Endothelial cell of umbilical vein (primary cell): Measurements from ENCODE around the gene NUP50. TPM values are rescaled to one million over a fixed set of nuclear protein-coding genes. Genes with fewer than 3 reads are reported as not detected.
A peak's percentile ranks its signal among the peaks of the same experiment; 100 is the strongest.

Source experiments
- BruUV-seq: library from RNA; stranded (reverse); fragments of 400-500 nt; replicated peaks from 2 replicates; lab custom pipeline; 2021; lab: Mats Ljungman, UMichigan
- CTCF ChIA-PET: fragments of 300-600, 350-600 bp; sonication (Branson Sonifier 250); formaldehyde crosslinking; loops from one replicate; lab custom pipeline; 2021; ENCODE audit warnings: antibody characterized with exemption, inconsistent platforms; lab: Charles Lee
- POLR2A ChIA-PET: fragments of 300-600, 350-600 bp; sonication (Branson Sonifier 250); formaldehyde crosslinking; loops from one replicate; lab custom pipeline; 2021; ENCODE audit warnings: antibody characterized with exemption, inconsistent platforms; lab: Charles Lee
- DNase-seq: peaks from one replicate; pipeline ENCODE4 v3.0.0-alpha.2; 2011; ENCODE audit warnings: low read depth, low spot score
- FAIRE-seq: peaks from 2 replicates; lab custom pipeline; 2011; peaks lifted over from hg19 to GRCh38; lab: Jason Lieb, UNC
- H2AFZ ChIP-seq: 2 replicates; pipeline ENCODE4 v1.6.0; 2012; ENCODE audit warnings: low read depth, low read length, control low read depth, inconsistent platforms
- H3K27ac ChIP-seq: 2 replicates; pipeline ENCODE4 v1.5.1; 2011; ENCODE audit warnings: low read depth, mild to moderate bottlenecking, control low read depth, low read length, moderate library complexity; ENCODE audit not compliant: insufficient read depth
- H3K27me3 ChIP-seq, 2 experiments: 2 replicates each; pipeline versions ENCODE4 v1.6.0 to v1.6.1; 2011; ENCODE audit warnings: low read length in 2 of 2, mixed read lengths in 1 of 2; ENCODE audit not compliant: control insufficient read depth in 2 of 2, insufficient read depth in 2 of 2
- H3K36me3 ChIP-seq, 2 experiments: 2 replicates in 1 of 2; 3 replicates in 1 of 2; pipeline ENCODE4 v1.5.1; 2011; ENCODE audit warnings: low read length in 2 of 2, mild to moderate bottlenecking in 1 of 2, moderate library complexity in 1 of 2; ENCODE audit not compliant: control insufficient read depth in 2 of 2, insufficient read depth in 2 of 2; ENCODE audit errors: extremely low read depth in 1 of 2
- H3K4me1 ChIP-seq: 3 replicates; pipeline ENCODE4 v1.5.1; 2011; ENCODE audit warnings: mild to moderate bottlenecking, low read length; ENCODE audit not compliant: control insufficient read depth, insufficient read depth; ENCODE audit errors: extremely low read depth
- H3K4me2 ChIP-seq: 2 replicates; pipeline ENCODE4 v1.6.1; 2011; ENCODE audit warnings: low read length, control low read depth, mixed read lengths; ENCODE audit not compliant: insufficient read depth
- H3K4me3 ChIP-seq, 3 experiments: fragments of 200-600 bp in 1 of 3; sonication (generic), shearing (Covaris generic) in 1 of 3; replicated peaks in 1 of 3; 2 replicates each; pipeline ENCODE4 v1.5.1; 2011 to 2016; ENCODE audit warnings: control low read depth in 3 of 3, low read length in 3 of 3, mild to moderate bottlenecking in 2 of 3, inconsistent platforms in 1 of 3, low read depth in 1 of 3, moderate library complexity in 1 of 3; ENCODE audit not compliant: insufficient read depth in 1 of 3
- H3K79me2 ChIP-seq: 2 replicates; pipeline ENCODE4 v1.6.0; 2012; ENCODE audit warnings: low read length, inconsistent platforms; ENCODE audit not compliant: control insufficient read depth, insufficient read depth
- H3K9ac ChIP-seq: replicated peaks from 2 replicates; pipeline ENCODE3; 2011; ENCODE audit warnings: low read length, control low read depth; ENCODE audit not compliant: insufficient read depth; ENCODE audit errors: extremely low read depth
- H3K9me1 ChIP-seq: replicated peaks from 3 replicates; pipeline ENCODE4 v1.6.0; 2011; ENCODE audit warnings: mild to moderate bottlenecking, low read length; ENCODE audit not compliant: control insufficient read depth, insufficient read depth; ENCODE audit errors: extremely low read depth
- H3K9me3 ChIP-seq: replicated peaks from 2 replicates; pipeline ENCODE4 v1.5.1; 2012; ENCODE audit warnings: low read length, inconsistent platforms; ENCODE audit not compliant: control insufficient read depth, insufficient read depth
- H4K20me1 ChIP-seq: replicated peaks from 2 replicates; pipeline ENCODE3; 2011; ENCODE audit warnings: mild to moderate bottlenecking, low read length; ENCODE audit not compliant: control insufficient read depth, insufficient read depth; ENCODE audit errors: extremely low read depth
- CTCF ChIP-seq, 2 donors: IDR thresholded peaks; 1 replicate in 1 of 2; 2 replicates in 1 of 2; pipeline ENCODE4 v1.5.1; 2011; ENCODE audit warnings: low read length in 2 of 2, mild to moderate bottlenecking in 2 of 2, moderate library complexity in 2 of 2, control low read depth in 1 of 2, inconsistent platforms in 1 of 2, low read depth in 1 of 2; ENCODE audit not compliant: insufficient read depth in 1 of 2; ENCODE audit errors: extremely low read depth in 1 of 2
- EZH2 ChIP-seq: IDR thresholded peaks from 2 replicates; pipeline ENCODE4 v1.6.1; 2012; ENCODE audit warnings: borderline replicate concordance, low read depth, mild to moderate bottlenecking, moderate library complexity, low read length, inconsistent platforms; ENCODE audit not compliant: severe bottlenecking
- GATA2 ChIP-seq: IDR thresholded peaks from 2 replicates; pipeline ENCODE4 v1.7.0; 2011; ENCODE audit warnings: low read depth, mild to moderate bottlenecking, moderate library complexity, mixed read lengths, low read length; ENCODE audit not compliant: insufficient read length, insufficient read depth
- JUN ChIP-seq: IDR thresholded peaks from 2 replicates; pipeline ENCODE4 v1.6.1; 2011; ENCODE audit warnings: borderline replicate concordance, low read depth; ENCODE audit not compliant: insufficient read length, insufficient read depth
- MYC ChIP-seq: IDR thresholded peaks from one replicate; pipeline ENCODE4 v1.6.1; 2011; ENCODE audit warnings: mild to moderate bottlenecking, low read depth, low read length
- POLR2A ChIP-seq: IDR thresholded peaks from 2 replicates; pipeline ENCODE4 v1.6.1; 2012; ENCODE audit warnings: low read depth, mild to moderate bottlenecking, control low read depth, low read length
- dilution Hi-C: fragments of 300-500 bp; cut with MboI; formaldehyde crosslinking; loops from one replicate; pipeline ENCODE4 v1.15.0; 2019; ENCODE audit warnings: low sequenced_read_pairs; ENCODE audit not compliant: extremely low pct_ligation_motif_present
- intact Hi-C: fragments of 100-400 bp; cut with micrococcal nuclease; formaldehyde crosslinking; loops from one replicate; pipeline ENCODE4 v1.10.0; 2022
- polyA plus RNA-seq, 4 experiments: library from polyadenylated mRNA; depleted of rRNA in 3 of 4; stranded (reverse) in 3 of 4; unstranded in 1 of 4; fragments of >200 nt; gene quantifications; 2 replicates each; pipeline versions ENCODE4 v1.2.1 to v1.2.3, GENCODE V29; 2011 to 2012; ENCODE audit warnings: missing spikeins in 1 of 4
- total RNA-seq: library from RNA; stranded (reverse); gene quantifications from 2 replicates; pipeline ENCODE4 v1.2.3, GENCODE V29; 2021

Gene NUP50
- total and polyA plus RNA-seq, 2 donors (not counting 3 experiments of a cell fraction or from before 2014, with no cell fraction given), result 12.4 to 90.9 TPM

DNA sequence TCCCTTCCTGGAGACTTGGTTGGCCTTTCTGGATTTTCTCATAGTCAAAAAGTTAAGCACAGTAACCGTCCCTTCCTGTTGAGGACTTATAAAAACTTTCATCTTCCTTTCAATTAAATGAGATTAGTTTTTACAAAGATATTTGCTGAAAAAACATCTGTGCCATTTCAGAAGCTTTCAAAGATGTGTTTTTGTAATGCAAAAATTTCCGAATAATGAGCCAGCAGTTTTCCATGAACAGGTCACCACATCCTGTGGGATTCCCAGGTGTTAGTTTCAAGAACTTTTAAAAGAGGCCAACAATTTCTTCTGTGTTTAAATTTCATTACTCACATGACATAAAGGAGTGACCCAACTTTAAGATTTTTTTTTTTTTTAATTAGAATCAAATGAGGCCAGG is 18.0 kb downstream of the NUP50 start:
- H3K36me3 ChIP-seq, result peaks cover 19 to 20% of the 10 kb centered on the region in 2 experiments

More for the DNA sequence above, 18.0 kb downstream of the NUP50 start:
- H3K79me2 ChIP-seq, result peaks cover 57% of the 10 kb centered on the region
- no peaks in the 10 kb centered on the region for H3K9me1 ChIP-seq
- no peak overlapping the region for H3K4me2 ChIP-seq
- peak; percentile 15 for DNase-seq
- POLR2A ChIA-PET, result no interaction called here
- TF ChIP-seq EZH2 (no peak), GATA2 (no peak), POLR2A (no peak), MYC (no peak), JUN (no peak), CTCF (IDR thresholded peaks at IDR 0.05; ENCODE audit: extremely low read depth in 1 of 2, insufficient read depth in 1 of 2, low read depth in 1 of 2, low read length in 2 of 2) (no peak)
- H3K27ac ChIP-seq, result no peak overlapping the region
- H3K4me3 ChIP-seq, result no peak overlapping the region
- CTCF ChIA-PET, result interaction anchor here (1.5 kb wide), 1 partner anchor 83 kb away, joined by 3 read pairs; no protein-coding TSS in a partner anchor
- dilution Hi-C loops, result no loop called here
- BruUV-seq, result no TSS peak
- no peaks in the 10 kb centered on the region for H3K4me1 ChIP-seq
- H2AFZ ChIP-seq, result no peak overlapping the region
- peaks cover 2% of the 10 kb centered on the region for H4K20me1 ChIP-seq
- FAIRE-seq, result no peak
- no peaks in the 10 kb centered on the region for H3K27me3 ChIP-seq
- no peaks in the 10 kb centered on the region for H3K9me3 ChIP-seq
- intact Hi-C loops, result no loop called here
- H3K9ac ChIP-seq, result peak overlapping the region; percentile 9
